Parathyroid adenoma (tissue), 2 donors: ENCODE results near the gene SLC5A7.

Source experiments
- H2AFZ ChIP-seq: fragments of 300-600 bp; sonication (generic); one replicate; pipeline ENCODE4 v1.7.0; 2017; ENCODE audit warnings: antibody characterized with exemption, mild to moderate bottlenecking
- H3K27ac ChIP-seq: fragments of 300-600 bp; sonication (generic); one replicate; pipeline ENCODE4 v1.7.0; 2017
- H3K27me3 ChIP-seq: fragments of 300-600 bp; sonication (generic); one replicate; pipeline ENCODE4 v1.7.0; 2017; ENCODE audit warnings: low read length; ENCODE audit not compliant: control insufficient read depth, insufficient read depth
- H3K36me3 ChIP-seq: fragments of 300-600 bp; sonication (generic); one replicate; pipeline ENCODE4 v1.7.0; 2017; ENCODE audit warnings: low read length; ENCODE audit not compliant: control insufficient read depth, insufficient read depth
- H3K4me1 ChIP-seq: fragments of 300-600 bp; sonication (generic); one replicate; pipeline ENCODE4 v1.7.0; 2017; ENCODE audit warnings: control low read depth
- H3K4me2 ChIP-seq: fragments of 300-600 bp; sonication (generic); one replicate; pipeline ENCODE4 v1.7.0; 2017; ENCODE audit warnings: low read length
- H3K4me3 ChIP-seq: fragments of 300-600 bp; sonication (generic); one replicate; pipeline ENCODE4 v1.7.0; 2017; ENCODE audit warnings: low read depth, low read length
- H3K79me2 ChIP-seq: fragments of 300-600 bp; sonication (generic); one replicate; pipeline ENCODE4 v1.7.0; 2017; ENCODE audit warnings: control low read depth
- H3K9ac ChIP-seq: fragments of 300-600 bp; sonication (generic); one replicate; pipeline ENCODE4 v1.7.0; 2017; ENCODE audit warnings: mild to moderate bottlenecking
- H3K9me3 ChIP-seq: fragments of 300-600 bp; sonication (generic); one replicate; pipeline ENCODE4 v1.7.0; 2017; ENCODE audit warnings: low read length; ENCODE audit not compliant: control insufficient read depth
- TF ChIP-seq, protein P1 (sequence below): fragments of 300-600 bp; sonication (generic); IDR thresholded peaks from one replicate; pipeline ENCODE4 v1.7.0; 2017; ENCODE audit warnings: antibody characterized with exemption, mild to moderate bottlenecking
- donor health status: primary hyperparathyroidism.

SLC5A7 gene

DNA sequence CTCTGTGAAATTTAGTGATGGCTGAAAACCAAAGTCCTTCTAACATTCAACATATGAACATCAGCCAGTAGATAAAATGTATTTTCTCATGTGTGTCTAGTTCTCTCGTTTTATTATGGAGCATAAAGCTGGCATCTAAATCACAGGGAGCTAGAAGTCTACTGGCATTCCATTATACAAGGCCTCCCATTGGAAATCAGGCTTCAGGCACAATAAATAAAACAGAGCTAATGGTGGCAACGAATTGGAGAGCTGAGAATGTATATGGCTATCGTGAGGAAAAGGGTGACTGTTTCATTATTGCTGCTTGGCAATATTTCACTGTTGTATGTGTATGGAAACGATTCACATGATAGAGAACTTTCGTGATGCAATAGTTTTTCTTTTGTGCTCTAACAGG lies 62.4 kb downstream of the SLC5A7 start:
- Histone ChIP-seq H3K79me2 (no peaks in the 10 kb centered on the region), H3K27ac (no peak overlapping the region), H3K9ac (no peak overlapping the region), H3K4me1 (no peaks in the 10 kb centered on the region), H3K9me3 (no peaks in the 10 kb centered on the region), H3K27me3 (no peaks in the 10 kb centered on the region), H3K36me3 (no peaks in the 10 kb centered on the region), H2AFZ (no peak overlapping the region), H3K4me2 (no peak overlapping the region), H3K4me3 (no peak overlapping the region)
- TF ChIP-seq, protein P1, sequence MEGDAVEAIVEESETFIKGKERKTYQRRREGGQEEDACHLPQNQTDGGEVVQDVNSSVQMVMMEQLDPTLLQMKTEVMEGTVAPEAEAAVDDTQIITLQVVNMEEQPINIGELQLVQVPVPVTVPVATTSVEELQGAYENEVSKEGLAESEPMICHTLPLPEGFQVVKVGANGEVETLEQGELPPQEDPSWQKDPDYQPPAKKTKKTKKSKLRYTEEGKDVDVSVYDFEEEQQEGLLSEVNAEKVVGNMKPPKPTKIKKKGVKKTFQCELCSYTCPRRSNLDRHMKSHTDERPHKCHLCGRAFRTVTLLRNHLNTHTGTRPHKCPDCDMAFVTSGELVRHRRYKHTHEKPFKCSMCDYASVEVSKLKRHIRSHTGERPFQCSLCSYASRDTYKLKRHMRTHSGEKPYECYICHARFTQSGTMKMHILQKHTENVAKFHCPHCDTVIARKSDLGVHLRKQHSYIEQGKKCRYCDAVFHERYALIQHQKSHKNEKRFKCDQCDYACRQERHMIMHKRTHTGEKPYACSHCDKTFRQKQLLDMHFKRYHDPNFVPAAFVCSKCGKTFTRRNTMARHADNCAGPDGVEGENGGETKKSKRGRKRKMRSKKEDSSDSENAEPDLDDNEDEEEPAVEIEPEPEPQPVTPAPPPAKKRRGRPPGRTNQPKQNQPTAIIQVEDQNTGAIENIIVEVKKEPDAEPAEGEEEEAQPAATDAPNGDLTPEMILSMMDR, result no peak

DNA sequence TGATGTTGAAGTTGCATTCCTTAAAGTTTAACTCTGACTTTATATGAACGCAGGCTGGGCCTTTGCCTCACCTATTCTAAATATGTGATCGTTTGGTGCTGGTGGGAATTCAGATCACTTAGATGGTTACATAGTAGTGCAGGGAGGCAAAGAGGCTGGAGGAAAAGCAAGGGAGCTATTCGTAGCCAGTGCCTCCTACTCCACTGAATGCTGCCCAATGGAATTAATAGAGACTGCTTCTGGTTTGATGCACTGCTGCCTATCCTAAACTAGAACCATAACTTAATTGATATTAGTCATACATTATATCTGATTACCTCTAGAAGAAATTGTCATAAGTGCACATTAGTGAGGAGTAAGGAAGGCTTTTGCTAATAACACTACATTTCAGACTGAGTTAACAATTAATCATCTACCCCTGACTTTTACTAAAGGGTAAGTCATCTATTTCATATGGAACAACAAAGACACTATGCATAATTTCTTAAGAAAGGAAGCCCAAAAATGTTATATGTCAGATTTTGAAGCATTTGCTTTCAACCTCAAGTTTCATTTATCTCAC lies 72.3 kb downstream of the SLC5A7 start:
- H3K4me2 ChIP-seq, result no peak overlapping the region
- H3K27me3 ChIP-seq, result no peaks in the 10 kb centered on the region
- H3K36me3 ChIP-seq, result no peaks in the 10 kb centered on the region
- H3K9me3 ChIP-seq, result no peaks in the 10 kb centered on the region
- H3K4me1 ChIP-seq, result no peaks in the 10 kb centered on the region
- H3K9ac ChIP-seq, result no peak overlapping the region
- no peak overlapping the region for H3K27ac ChIP-seq
- TF ChIP-seq, protein P1, result no peak
- no peak overlapping the region for H2AFZ ChIP-seq
- no peaks in the 10 kb centered on the region for H3K79me2 ChIP-seq
- no peak overlapping the region for H3K4me3 ChIP-seq

DNA sequence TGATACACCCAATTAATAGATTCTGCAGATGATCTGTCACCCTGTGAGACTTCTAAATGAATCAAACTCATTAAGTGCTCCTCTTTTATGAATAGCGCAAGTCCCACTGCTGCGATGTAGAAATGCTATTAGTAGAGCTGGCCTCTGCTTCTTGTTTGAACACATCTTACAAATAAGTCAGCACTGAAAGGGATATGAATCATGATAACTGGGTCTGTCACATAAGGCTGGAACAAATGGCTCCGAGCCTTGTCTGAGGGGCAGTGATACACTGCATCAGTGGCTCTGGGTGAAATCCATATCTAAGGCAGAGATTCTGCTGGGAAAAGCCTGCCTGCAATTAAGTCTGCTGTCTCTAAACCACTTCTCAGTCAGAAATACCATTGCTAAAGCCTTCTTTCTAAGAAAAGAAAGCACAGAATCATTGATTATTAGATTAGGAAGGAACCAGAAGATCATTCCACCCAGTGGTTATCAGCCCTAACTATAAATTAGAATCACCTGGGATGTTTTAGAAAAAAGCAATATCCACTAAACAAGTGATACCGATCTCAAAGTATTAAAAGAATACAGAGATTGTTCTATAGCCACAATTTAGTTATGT lies 75.2 kb downstream of the SLC5A7 start:
- TF ChIP-seq, protein P1, result no peak
- no peaks in the 10 kb centered on the region for H3K27me3 ChIP-seq
- no peak overlapping the region for H2AFZ ChIP-seq
- no peaks in the 10 kb centered on the region for H3K9me3 ChIP-seq
- H3K36me3 ChIP-seq, result no peaks in the 10 kb centered on the region
- no peak overlapping the region for H3K9ac ChIP-seq
- no peaks in the 10 kb centered on the region for H3K4me1 ChIP-seq
- no peak overlapping the region for H3K27ac ChIP-seq
- H3K4me2 ChIP-seq, result no peak overlapping the region
- no peak overlapping the region for H3K4me3 ChIP-seq
- no peaks in the 10 kb centered on the region for H3K79me2 ChIP-seq
